A673 (cell line): ENCODE results near the gene EPN1. TPM values are rescaled to one million over a fixed set of nuclear protein-coding genes. Genes with fewer than 3 reads are reported as not detected.

Experiments used
- BruUV-seq: library from RNA; stranded (reverse); fragments of 400-500 nt; replicated peaks from 2 replicates; lab custom pipeline; 2021; lab: Mats Ljungman, UMichigan
- CTCF ChIA-PET: fragments of 300-600 bp; sonication (Branson Sonifier 250); formaldehyde crosslinking; loops from one replicate; lab custom pipeline; 2022; ENCODE audit warnings: antibody characterized with exemption; lab: Charles Lee
- POLR2A ChIA-PET: fragments of 300-600 bp; sonication (Branson Sonifier 250); formaldehyde crosslinking; loops from one replicate; lab custom pipeline; 2022; ENCODE audit warnings: antibody characterized with exemption; ENCODE audit not compliant: low non-redundant PET; lab: Charles Lee
- DNase-seq: peaks from one replicate; pipeline ENCODE4 v3.0.0-alpha.2; 2015; ENCODE audit warnings: low spot score
- H3K27ac ChIP-seq: fragments of 200-600 bp; sonication (generic); 2 replicates; pipeline ENCODE4 v1.5.1; 2016; ENCODE audit warnings: mixed run types, low read depth, mild to moderate bottlenecking, mixed read lengths, antibody characterized with exemption, low read length; ENCODE audit not compliant: poor library complexity, severe bottlenecking
- H3K27me3 ChIP-seq: fragments of 200-600 bp; sonication (generic); replicated peaks from 2 replicates; pipeline ENCODE4 v1.6.1; 2017; ENCODE audit warnings: mixed run types, low read depth, mild to moderate bottlenecking, mixed read lengths, antibody characterized with exemption, low read length; ENCODE audit not compliant: insufficient read depth, poor library complexity
- H3K36me3 ChIP-seq: fragments of 200-600 bp; sonication (generic); 2 replicates; pipeline ENCODE4 v1.6.1; 2016; ENCODE audit warnings: mixed run types, mild to moderate bottlenecking, mixed read lengths, antibody characterized with exemption, low read length; ENCODE audit not compliant: insufficient read depth, poor library complexity, severe bottlenecking
- H3K4me1 ChIP-seq: fragments of 200-600 bp; sonication (generic); 2 replicates; pipeline ENCODE4 v1.6.1; 2017; ENCODE audit warnings: mixed run types, mild to moderate bottlenecking, mixed read lengths, antibody characterized with exemption, low read length; ENCODE audit not compliant: insufficient read depth, poor library complexity, severe bottlenecking
- H3K4me3 ChIP-seq: fragments of 200-600 bp; sonication (generic); 2 replicates; pipeline ENCODE4 v1.5.1; 2016; ENCODE audit warnings: low read depth, mixed run types, mild to moderate bottlenecking, mixed read lengths, low read length; ENCODE audit not compliant: poor library complexity, severe bottlenecking
- H3K9me3 ChIP-seq: fragments of 200-600 bp; sonication (generic); 2 replicates; pipeline ENCODE4 v1.6.1; 2016; ENCODE audit warnings: mixed run types, low read depth, mild to moderate bottlenecking, mixed read lengths, antibody characterized with exemption, low read length; ENCODE audit not compliant: poor library complexity, severe bottlenecking
- EZH2 ChIP-seq: fragments of 200-600 bp; sonication (generic); IDR thresholded peaks from 2 replicates; pipeline ENCODE4 v1.6.1; 2017; ENCODE audit warnings: borderline replicate concordance, low read depth, mild to moderate bottlenecking, mixed read lengths, antibody characterized with exemption, low read length; ENCODE audit not compliant: poor library complexity, severe bottlenecking
- intact Hi-C: fragments of 100-400 bp; cut with micrococcal nuclease; formaldehyde crosslinking; loops from one replicate; pipeline ENCODE4 v1.10.0; 2022; ENCODE audit not compliant: unreplicated experiment
- total RNA-seq: library from RNA; stranded (reverse); gene quantifications from 2 replicates; pipeline ENCODE4 v1.2.3, GENCODE V29; 2021
- TF ChIP-seq, protein P1 (sequence below): fragments of 300-800, 200-600 bp; sonication (generic); conservative IDR thresholded peaks from 2 replicates; pipeline ENCODE4 v1.5.1; 2017; ENCODE audit warnings: low read depth, mild to moderate bottlenecking, antibody characterized with exemption, low read length, moderate library complexity, mixed read lengths

EPN1 gene
- total RNA-seq, 1 experiment from 2014 or later: 178 TPM

DNA sequence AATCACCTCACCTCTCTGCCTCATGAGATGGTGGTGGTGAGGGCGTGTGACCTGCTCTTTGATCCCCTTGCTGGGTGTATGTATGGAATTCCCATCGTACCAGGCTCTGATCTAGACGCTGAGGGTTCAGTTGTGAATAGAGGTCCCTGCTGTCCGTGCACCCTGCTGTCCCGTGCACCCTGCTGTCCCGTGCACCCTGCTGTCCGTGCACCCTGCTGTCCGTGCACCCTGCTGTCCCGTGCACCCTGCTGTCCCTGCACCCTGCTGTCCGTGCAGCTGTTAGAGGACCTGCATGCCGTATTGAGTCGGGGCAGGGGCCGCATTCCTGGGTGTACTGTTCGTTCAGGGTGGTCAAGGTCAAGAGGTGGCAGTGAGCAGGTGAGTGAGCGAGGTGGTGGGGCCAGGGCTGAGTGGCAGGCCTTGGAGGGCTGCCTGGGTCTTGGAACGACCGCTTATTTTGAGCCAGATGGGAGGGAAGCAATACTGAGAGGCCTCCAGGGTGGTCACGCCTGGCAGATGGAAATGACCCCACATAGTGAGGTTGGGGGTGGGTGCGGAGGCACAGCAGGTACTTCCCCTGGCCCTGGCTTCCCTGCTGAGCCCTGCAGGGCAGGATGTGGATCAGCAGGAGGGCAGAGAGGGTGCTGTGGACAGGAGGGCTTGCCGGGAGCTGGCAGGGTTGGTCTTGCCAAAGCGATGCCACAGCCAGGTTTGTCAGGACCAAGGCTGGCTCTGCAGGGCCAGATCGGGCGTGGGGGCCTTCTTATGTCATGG, 4.6 kb upstream of the EPN1 start:
- intact Hi-C loops: loop anchor here (2.0 to 10.0 kb wide), 2 partner anchors 14 to 644 kb away; partner anchors contain the start of gene ZSCAN5A
- TF ChIP-seq, protein P1, sequence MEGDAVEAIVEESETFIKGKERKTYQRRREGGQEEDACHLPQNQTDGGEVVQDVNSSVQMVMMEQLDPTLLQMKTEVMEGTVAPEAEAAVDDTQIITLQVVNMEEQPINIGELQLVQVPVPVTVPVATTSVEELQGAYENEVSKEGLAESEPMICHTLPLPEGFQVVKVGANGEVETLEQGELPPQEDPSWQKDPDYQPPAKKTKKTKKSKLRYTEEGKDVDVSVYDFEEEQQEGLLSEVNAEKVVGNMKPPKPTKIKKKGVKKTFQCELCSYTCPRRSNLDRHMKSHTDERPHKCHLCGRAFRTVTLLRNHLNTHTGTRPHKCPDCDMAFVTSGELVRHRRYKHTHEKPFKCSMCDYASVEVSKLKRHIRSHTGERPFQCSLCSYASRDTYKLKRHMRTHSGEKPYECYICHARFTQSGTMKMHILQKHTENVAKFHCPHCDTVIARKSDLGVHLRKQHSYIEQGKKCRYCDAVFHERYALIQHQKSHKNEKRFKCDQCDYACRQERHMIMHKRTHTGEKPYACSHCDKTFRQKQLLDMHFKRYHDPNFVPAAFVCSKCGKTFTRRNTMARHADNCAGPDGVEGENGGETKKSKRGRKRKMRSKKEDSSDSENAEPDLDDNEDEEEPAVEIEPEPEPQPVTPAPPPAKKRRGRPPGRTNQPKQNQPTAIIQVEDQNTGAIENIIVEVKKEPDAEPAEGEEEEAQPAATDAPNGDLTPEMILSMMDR: no peak
- no peak for TF ChIP-seq EZH2
- POLR2A ChIA-PET: no interaction called here
- Histone ChIP-seq H3K27ac (peak overlapping the region; percentile 78), H3K4me3 (no peak overlapping the region), H3K27me3 (no peaks in the 10 kb centered on the region), H3K9me3 (no peaks in the 10 kb centered on the region), H3K36me3 (peaks cover 55% of the 10 kb centered on the region), H3K4me1 (peaks cover 48% of the 10 kb centered on the region)
- BruUV-seq: no TSS peak
- DNase-seq: peak; percentile 54
- CTCF ChIA-PET: interaction anchor here (1.2 to 2.3 kb wide), 2 partner anchors 16 to 38 kb away, joined by 3 to 7 read pairs; partner anchors contain the start of gene U2AF2

- Histone ChIP-seq H3K27me3 (no peaks in the 10 kb centered on the region), H3K27ac (peak overlapping the region; percentile 78), H3K4me3 (no peak overlapping the region), H3K9me3 (no peaks in the 10 kb centered on the region), H3K36me3 (peaks cover 52% of the 10 kb centered on the region), H3K4me1 (peaks cover 49% of the 10 kb centered on the region)
- intact Hi-C loops: loop anchor here (2.0 to 10.0 kb wide), 2 partner anchors 14 to 644 kb away; partner anchors contain the start of gene ZSCAN5A
- no peak for DNase-seq
- CTCF ChIA-PET: interaction anchor here (1.0 to 2.3 kb wide), 4 partner anchors 14 to 38 kb away, joined by 3 to 7 read pairs (median 6); partner anchors contain the start of gene U2AF2
- no peak for TF ChIP-seq EZH2
- TF ChIP-seq, protein P1: no peak
- POLR2A ChIA-PET: no interaction called here
- no TSS peak for BruUV-seq
These were observed 4.0 kb upstream of the EPN1 start for GRCh38 chr19:55671054-55671378.

DNA sequence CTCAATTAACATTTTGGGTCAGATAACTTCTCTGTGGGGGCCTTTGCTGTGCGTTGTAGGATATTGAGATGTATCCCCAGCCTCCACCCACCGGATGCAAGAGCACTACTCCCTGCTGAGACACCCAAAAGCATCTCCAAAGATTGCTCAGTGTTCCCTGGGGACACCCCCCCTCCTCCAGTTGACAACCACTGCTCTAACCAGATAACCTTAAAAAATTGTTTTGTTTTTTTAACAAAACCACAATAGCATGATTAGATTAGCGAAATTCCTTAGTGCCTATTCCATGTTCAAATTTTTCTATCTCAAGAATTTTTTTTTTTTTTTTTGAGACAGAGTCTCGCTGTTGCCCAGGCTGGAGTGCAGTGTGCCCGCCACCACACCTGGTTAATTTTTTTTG, 2.6 kb upstream of the EPN1 start:
- Histone ChIP-seq H3K27me3 (no peaks in the 10 kb centered on the region), H3K4me3 (peak overlapping the region; percentile 26), H3K9me3 (no peaks in the 10 kb centered on the region), H3K36me3 (peaks cover 38% of the 10 kb centered on the region), H3K27ac (peak overlapping the region; percentile 78), H3K4me1 (peaks cover 60% of the 10 kb centered on the region)
- intact Hi-C loops: loop anchor here (10.0 kb wide), 1 partner anchor 642 kb away; the partner anchor contains the start of gene ZSCAN5A
- no TSS peak for BruUV-seq
- DNase-seq: peak; percentile 83
- ChIA-PET CTCF (interaction anchor here (1.3 to 2.3 kb wide), 2 partner anchors 16 to 40 kb away, joined by 6 to 7 read pairs; no protein-coding TSS in a partner anchor), POLR2A (interaction anchor here (0.5 kb wide), 1 partner anchor 1193 kb away, joined by 3 read pairs; no protein-coding TSS in a partner anchor)
- no peak for TF ChIP-seq EZH2
- TF ChIP-seq, protein P1: no peak
